Measurements from ENCODE around the gene RP2.

Gene RP2

DNA sequence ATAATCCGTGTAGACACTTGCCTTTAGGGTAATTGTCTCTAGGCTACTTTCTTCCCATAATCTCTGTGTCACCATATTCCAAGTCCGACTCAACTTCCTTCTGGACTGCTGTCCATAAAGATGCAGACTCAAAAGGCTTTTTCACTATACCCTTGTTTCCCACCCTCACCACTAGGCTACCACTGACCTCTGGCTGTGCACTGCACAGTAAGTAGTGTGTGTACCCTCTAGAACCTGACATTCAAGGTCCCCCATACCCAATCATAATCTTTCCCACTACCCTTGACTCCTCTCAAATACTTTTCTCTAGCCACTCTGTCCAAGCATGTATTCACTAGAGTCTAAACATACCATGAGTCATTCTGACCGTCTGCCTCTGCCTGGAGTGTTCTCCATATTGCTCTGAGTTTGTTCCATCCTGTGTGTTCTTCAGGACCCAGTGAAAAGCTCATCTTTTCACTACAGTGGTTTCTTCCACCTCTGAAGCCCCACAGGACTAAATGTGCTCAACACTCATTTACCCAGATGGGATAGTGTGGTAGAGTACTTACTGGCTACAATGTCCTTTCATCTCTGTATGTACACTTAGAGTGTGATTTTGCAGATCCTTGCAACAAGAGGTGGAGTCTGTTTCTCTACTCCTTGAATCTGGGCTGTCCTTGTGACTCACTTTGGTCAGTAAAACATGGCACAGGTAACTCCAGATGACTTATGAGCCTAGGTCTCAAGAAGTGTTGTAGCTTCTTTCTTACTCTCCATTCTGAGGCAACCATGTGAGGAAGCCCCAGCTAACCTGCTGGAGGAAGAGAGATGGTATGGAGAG is 92.8 kb downstream of the RP2 start:
- H3K4me3 ChIP-seq (ENCODE audit: low read depth, low read length), result no peak overlapping the region
- TF ChIP-seq, protein P1, sequence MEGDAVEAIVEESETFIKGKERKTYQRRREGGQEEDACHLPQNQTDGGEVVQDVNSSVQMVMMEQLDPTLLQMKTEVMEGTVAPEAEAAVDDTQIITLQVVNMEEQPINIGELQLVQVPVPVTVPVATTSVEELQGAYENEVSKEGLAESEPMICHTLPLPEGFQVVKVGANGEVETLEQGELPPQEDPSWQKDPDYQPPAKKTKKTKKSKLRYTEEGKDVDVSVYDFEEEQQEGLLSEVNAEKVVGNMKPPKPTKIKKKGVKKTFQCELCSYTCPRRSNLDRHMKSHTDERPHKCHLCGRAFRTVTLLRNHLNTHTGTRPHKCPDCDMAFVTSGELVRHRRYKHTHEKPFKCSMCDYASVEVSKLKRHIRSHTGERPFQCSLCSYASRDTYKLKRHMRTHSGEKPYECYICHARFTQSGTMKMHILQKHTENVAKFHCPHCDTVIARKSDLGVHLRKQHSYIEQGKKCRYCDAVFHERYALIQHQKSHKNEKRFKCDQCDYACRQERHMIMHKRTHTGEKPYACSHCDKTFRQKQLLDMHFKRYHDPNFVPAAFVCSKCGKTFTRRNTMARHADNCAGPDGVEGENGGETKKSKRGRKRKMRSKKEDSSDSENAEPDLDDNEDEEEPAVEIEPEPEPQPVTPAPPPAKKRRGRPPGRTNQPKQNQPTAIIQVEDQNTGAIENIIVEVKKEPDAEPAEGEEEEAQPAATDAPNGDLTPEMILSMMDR (IDR thresholded peaks at IDR 0.05; ENCODE audit: borderline replicate concordance, insufficient read depth, low read depth, low read length), result no peak
